MM.1S (cell line): ENCODE measurements around the gene KCNIP4.

ENCODE experiments used
- DNase-seq: peaks from one replicate; pipeline ENCODE4 v3.0.0-alpha.2; 2015
- H2AFZ ChIP-seq: fragments of 300-600 bp; sonication (generic); 2 replicates; pipeline ENCODE4 v1.6.0; 2016; ENCODE audit warnings: antibody characterized with exemption, low read length
- H3F3A ChIP-seq: fragments of 300-600 bp; sonication (generic); 2 replicates; pipeline ENCODE4 v1.6.1; 2016; ENCODE audit warnings: mild to moderate bottlenecking, antibody characterized with exemption, low read length, moderate library complexity, mixed read lengths; ENCODE audit not compliant: insufficient read depth
- H3K27ac ChIP-seq: fragments of 300-600 bp; sonication (generic); 2 replicates; pipeline ENCODE4 v1.5.1; 2016; ENCODE audit warnings: mild to moderate bottlenecking, low read length
- H3K27me3 ChIP-seq: fragments of 300-600 bp; sonication (generic); replicated peaks from 2 replicates; pipeline ENCODE4 v1.6.0; 2016; ENCODE audit warnings: low read length; ENCODE audit not compliant: insufficient read depth
- H3K36me3 ChIP-seq: fragments of 300-600 bp; sonication (generic); replicated peaks from 2 replicates; pipeline ENCODE4 v1.6.1; 2016; ENCODE audit warnings: mild to moderate bottlenecking, low read length, mixed read lengths; ENCODE audit not compliant: insufficient read depth
- H3K4me1 ChIP-seq: fragments of 300-600 bp; sonication (generic); 2 replicates; pipeline ENCODE4 v1.6.1; 2016; ENCODE audit warnings: low read length, mixed read lengths
- H3K4me2 ChIP-seq: fragments of 300-600 bp; sonication (generic); 2 replicates; pipeline ENCODE4 v1.6.0; 2016; ENCODE audit warnings: low read depth, low read length
- H3K4me3 ChIP-seq: fragments of 300-600 bp; sonication (generic); 2 replicates; pipeline ENCODE4 v1.5.1; 2016; ENCODE audit warnings: low read length, mixed read lengths
- H3K79me2 ChIP-seq: fragments of 300-600 bp; sonication (generic); 2 replicates; pipeline ENCODE4 v1.6.1; 2016; ENCODE audit warnings: mixed run types, low read length, mixed read lengths
- H3K9ac ChIP-seq: fragments of 300-600 bp; sonication (generic); 2 replicates; pipeline ENCODE4 v1.6.1; 2016; ENCODE audit warnings: low read length, mixed read lengths
- H3K9me2 ChIP-seq: fragments of 300-600 bp; sonication (generic); replicated peaks from 2 replicates; pipeline ENCODE4 v1.6.1; 2016; ENCODE audit warnings: mild to moderate bottlenecking, low read length, mixed read lengths; ENCODE audit not compliant: insufficient read depth
- H3K9me3 ChIP-seq: fragments of 300-600 bp; sonication (generic); replicated peaks from 2 replicates; pipeline ENCODE4 v1.6.1; 2016; ENCODE audit warnings: mild to moderate bottlenecking, low read length, mixed read lengths; ENCODE audit not compliant: insufficient read depth
- H4K20me1 ChIP-seq: fragments of 300-600 bp; sonication (generic); 2 replicates; pipeline ENCODE4 v1.6.1; 2016; ENCODE audit warnings: mild to moderate bottlenecking, low read length, moderate library complexity, mixed read lengths; ENCODE audit not compliant: insufficient read depth
- CTCF ChIP-seq: fragments of 300-600 bp; sonication (generic); IDR thresholded peaks from 2 replicates; pipeline ENCODE4 v1.5.1; 2016; ENCODE audit warnings: antibody characterized with exemption, low read length, mixed read lengths
- EZH2 ChIP-seq: fragments of 300-600 bp; sonication (generic); optimal IDR thresholded peaks from 2 replicates; pipeline ENCODE3; 2017; ENCODE audit warnings: low read depth, mild to moderate bottlenecking, antibody characterized with exemption, low read length, mixed read lengths
- EZH2phosphoT487 ChIP-seq: fragments of 300-600 bp; sonication (generic); IDR thresholded peaks from 2 replicates; pipeline ENCODE4 v1.6.1; 2018; ENCODE audit warnings: antibody characterized with exemption, low read length

Gene KCNIP4

DNA sequence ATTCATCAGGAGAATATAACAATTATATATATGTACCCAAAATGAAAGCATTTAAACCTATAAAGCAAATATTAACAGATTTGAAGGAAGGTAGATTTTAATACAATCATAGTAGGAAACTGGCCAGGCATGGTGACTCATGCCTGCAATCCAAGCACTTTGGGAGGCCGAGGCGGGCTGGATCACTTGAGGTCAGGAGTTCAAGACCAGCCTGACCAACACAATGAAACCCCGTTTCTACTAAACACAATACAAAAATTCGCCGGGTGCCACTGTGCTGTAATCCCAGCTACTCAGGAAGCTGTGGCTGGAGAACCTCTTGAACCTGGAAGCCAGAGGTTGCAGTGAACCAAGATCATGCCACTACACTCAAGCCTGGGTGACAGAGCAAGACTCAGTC lies 118.3 kb downstream of the KCNIP4 start:
- H2AFZ ChIP-seq, result no peak overlapping the region
- H3K27ac ChIP-seq, result no peak overlapping the region
- H3K27me3 ChIP-seq, result no peaks in the 10 kb centered on the region
- H3K79me2 ChIP-seq, result no peaks in the 10 kb centered on the region
- H3K9ac ChIP-seq, result no peak overlapping the region
- H3K9me3 ChIP-seq, result no peaks in the 10 kb centered on the region
- no peak overlapping the region for H3K4me2 ChIP-seq
- TF ChIP-seq EZH2, result no peak
- TF ChIP-seq CTCF, result no peak
- H4K20me1 ChIP-seq, result no peaks in the 10 kb centered on the region
- no peaks in the 10 kb centered on the region for H3K36me3 ChIP-seq
- no peak overlapping the region for H3K4me3 ChIP-seq
- H3K9me2 ChIP-seq, result no peaks in the 10 kb centered on the region
- no peaks in the 10 kb centered on the region for H3K4me1 ChIP-seq
- DNase-seq, result no peak
- no peaks in the 10 kb centered on the region for H3F3A ChIP-seq

DNA sequence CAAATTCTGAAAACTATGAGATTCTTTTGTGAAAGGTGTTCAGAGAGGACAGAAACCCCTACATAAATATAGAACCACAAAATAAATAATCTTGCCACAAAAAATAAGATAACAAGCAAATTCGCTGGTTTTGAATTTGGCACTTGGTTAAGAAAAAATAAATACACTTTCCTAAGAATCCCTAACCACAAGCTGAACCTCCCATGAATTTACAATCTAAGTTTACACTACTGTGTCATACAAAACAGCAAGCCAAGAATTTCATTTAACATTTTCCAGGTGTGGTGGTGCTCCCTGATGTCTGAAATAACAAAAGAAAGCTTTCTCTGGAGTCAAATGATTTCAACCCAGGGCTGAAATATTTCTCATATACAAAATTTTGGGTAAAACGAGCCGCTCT lies 121.0 kb downstream of the KCNIP4 start:
- Histone ChIP-seq H3K9ac (no peak overlapping the region), H3F3A (no peaks in the 10 kb centered on the region), H3K4me2 (no peak overlapping the region), H3K9me3 (no peaks in the 10 kb centered on the region), H3K79me2 (no peaks in the 10 kb centered on the region), H3K9me2 (no peaks in the 10 kb centered on the region), H3K27ac (no peak overlapping the region), H3K36me3 (no peaks in the 10 kb centered on the region), H3K4me1 (no peaks in the 10 kb centered on the region), H2AFZ (no peak overlapping the region), H3K27me3 (no peaks in the 10 kb centered on the region), H4K20me1 (no peaks in the 10 kb centered on the region), H3K4me3 (no peak overlapping the region)
- no peak for TF ChIP-seq EZH2phosphoT487
- TF ChIP-seq EZH2, result no peak
- TF ChIP-seq CTCF, result no peak
- DNase-seq, result no peak

DNA sequence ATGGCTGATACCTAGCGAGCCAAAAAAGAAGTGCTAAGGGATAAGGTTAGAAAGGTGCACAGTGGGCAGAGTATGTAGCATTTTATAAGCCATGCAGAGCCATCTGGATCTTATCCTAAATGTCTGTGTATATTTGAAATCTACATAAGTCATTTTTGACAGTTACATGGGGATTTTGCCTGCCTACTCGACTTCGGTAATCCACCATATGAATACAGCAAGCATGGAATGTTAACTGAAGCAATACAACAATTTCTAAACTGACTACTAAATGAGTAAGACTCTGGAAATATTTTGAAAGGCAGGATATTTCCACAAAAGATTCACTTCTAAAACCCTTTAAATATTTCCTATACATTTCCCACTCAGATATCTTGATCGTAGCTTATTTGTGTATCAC lies 122.5 kb downstream of the KCNIP4 start:
- Histone ChIP-seq H3K9me2 (no peaks in the 10 kb centered on the region), H4K20me1 (no peaks in the 10 kb centered on the region), H3K79me2 (no peaks in the 10 kb centered on the region), H3K27me3 (no peaks in the 10 kb centered on the region), H3K9me3 (no peaks in the 10 kb centered on the region), H3F3A (no peaks in the 10 kb centered on the region), H2AFZ (no peak overlapping the region), H3K9ac (no peak overlapping the region), H3K36me3 (no peaks in the 10 kb centered on the region), H3K4me2 (no peak overlapping the region), H3K27ac (no peak overlapping the region), H3K4me3 (no peak overlapping the region), H3K4me1 (no peaks in the 10 kb centered on the region)
- TF ChIP-seq EZH2 (no peak), CTCF (no peak), EZH2phosphoT487 (no peak)
- no peak for DNase-seq

GRCh38 chr4:21819086-21819485 lies 129.5 kb downstream of the KCNIP4 start:
- no peak for TF ChIP-seq EZH2
- TF ChIP-seq CTCF, result no peak
- TF ChIP-seq EZH2phosphoT487, result no peak
- Histone ChIP-seq H3K9me2 (no peaks in the 10 kb centered on the region), H3K4me1 (no peaks in the 10 kb centered on the region), H3K4me3 (no peak overlapping the region), H3K27ac (no peak overlapping the region), H4K20me1 (no peaks in the 10 kb centered on the region), H3K36me3 (no peaks in the 10 kb centered on the region), H2AFZ (no peak overlapping the region), H3F3A (no peaks in the 10 kb centered on the region), H3K9ac (no peak overlapping the region), H3K27me3 (no peaks in the 10 kb centered on the region), H3K9me3 (no peaks in the 10 kb centered on the region), H3K79me2 (no peaks in the 10 kb centered on the region), H3K4me2 (no peak overlapping the region)
- DNase-seq, result no peak
